A549 (cell line): ENCODE data around the gene TRIM56. TPM values are rescaled to one million over a fixed set of nuclear protein-coding genes. Genes with fewer than 3 reads are reported as not detected.

ENCODE experiments used
- ATAC-seq, 2 experiments: fragments of 200-7000 bp in 1 of 2; fragments of >200 bp in 1 of 2; cut with Nextera tagmentation in 1 of 2; cut with Tn5 transposase in 1 of 2; 3 replicates each; pipeline versions ENCODE4 v1.8.0 to v1.9.1; 2018 to 2020; ENCODE audit warnings: mild to moderate bottlenecking in 1 of 2, moderate library complexity in 1 of 2
- CTCF ChIA-PET: fragments of 300-600 bp; sonication (Branson Sonifier 250); formaldehyde crosslinking; extraction: SDS; loops from one replicate; lab custom pipeline; 2021; ENCODE audit warnings: antibody characterized with exemption, inconsistent platforms; lab: Yijun Ruan, JAX
- POLR2A ChIA-PET: fragments of 350-600 bp; formaldehyde crosslinking; extraction: SDS; loops from one replicate; lab custom pipeline; 2021; ENCODE audit warnings: antibody characterized with exemption, inconsistent platforms; lab: Yijun Ruan, JAX
- DNase-seq, 2 experiments: peaks; one replicate each; pipeline versions ENCODE4 v3.0.0 to v3.0.0-alpha.2; 2011 to 2016; ENCODE audit warnings: low read depth in 1 of 2, low spot score in 1 of 2
- FAIRE-seq: peaks from 2 replicates; lab custom pipeline; 2011; peaks lifted over from hg19 to GRCh38; lab: Jason Lieb, UNC
- H3K27ac ChIP-seq, 2 experiments: fragments of >200 bp; sonication (Bioruptor Twin); formaldehyde crosslinking; 3 replicates each; pipeline ENCODE4 v1.5.1; 2016 to 2017
- H3K4me1 ChIP-seq: fragments of >200 bp; sonication (Bioruptor Twin); formaldehyde crosslinking; 3 replicates; pipeline ENCODE4 v1.6.1; 2016
- H3K4me2 ChIP-seq: fragments of >200 bp; sonication (Bioruptor Twin); formaldehyde crosslinking; 3 replicates; pipeline ENCODE4 v1.6.1; 2016
- H3K4me3 ChIP-seq: fragments of >200 bp; sonication (Bioruptor Twin); formaldehyde crosslinking; 3 replicates; pipeline ENCODE4 v1.5.1; 2016
- H3K9me3 ChIP-seq: fragments of >200 bp; sonication (Bioruptor Twin); formaldehyde crosslinking; 3 replicates; pipeline ENCODE4 v1.6.1; 2016
- CEBPB ChIP-seq, 2 experiments: fragments of >200 bp in 1 of 2; sonication (Bioruptor Twin) in 1 of 2; formaldehyde crosslinking in 1 of 2; IDR thresholded peaks; 2 replicates each; pipeline ENCODE4 v1.6.1; 2012 to 2016
- CHD4 ChIP-seq: fragments of 200-600 bp; sonication (generic); IDR thresholded peaks from 2 replicates; pipeline ENCODE4 v1.6.1; 2016; ENCODE audit warnings: antibody characterized with exemption, mild to moderate bottlenecking, borderline replicate concordance
- EP300 ChIP-seq, 2 experiments: fragments of >200 bp; sonication (Bioruptor Twin); formaldehyde crosslinking; IDR thresholded peaks; 2 replicates in 1 of 2; 3 replicates in 1 of 2; pipeline ENCODE4 v1.6.1; 2016 to 2017
- FOSL2 ChIP-seq, 2 experiments: fragments of 450-650 bp in 1 of 2; fragments of >200 bp in 1 of 2; sonication (Bioruptor Twin) in 1 of 2; formaldehyde crosslinking; IDR thresholded peaks; 2 replicates each; pipeline versions ENCODE4 v1.5.0 to v1.6.1; 2016 to 2020; ENCODE audit warnings: mild to moderate bottlenecking in 1 of 2, moderate library complexity in 1 of 2
- HOXB13 ChIP-seq: fragments of 250-450 bp; sonication (Bioruptor Pico); IDR thresholded peaks from 2 replicates; pipeline ENCODE4 v1.5.0; 2020; ENCODE audit warnings: low read depth, mild to moderate bottlenecking, moderate library complexity
- HOXB5 ChIP-seq: fragments of 250-450 bp; sonication (Bioruptor Pico); IDR thresholded peaks from 2 replicates; pipeline ENCODE4 v1.5.0; 2020; ENCODE audit warnings: mild to moderate bottlenecking, moderate library complexity
- MAFK ChIP-seq: fragments of 450-650 bp; IDR thresholded peaks from 2 replicates; pipeline ENCODE4 v1.6.1; 2014; ENCODE audit not compliant: partially characterized antibody
- MYC ChIP-seq: IDR thresholded peaks from 2 replicates; pipeline ENCODE4 v1.6.1; 2012; ENCODE audit warnings: mild to moderate bottlenecking, inconsistent platforms, low read length, improper control_type of control experiment, borderline replicate concordance
- PHF8 ChIP-seq: fragments of 200-600 bp; sonication (generic); IDR thresholded peaks from 2 replicates; pipeline ENCODE4 v1.6.1; 2016; ENCODE audit warnings: low read depth, mild to moderate bottlenecking, antibody characterized with exemption, moderate library complexity, borderline replicate concordance
- POLR2A ChIP-seq: IDR thresholded peaks from 2 replicates; pipeline ENCODE4 v1.6.1; 2012; ENCODE audit warnings: mild to moderate bottlenecking, low read length
- RCOR1 ChIP-seq: fragments of 150-350 bp; IDR thresholded peaks from 2 replicates; pipeline ENCODE4 v1.6.1; 2014; ENCODE audit warnings: antibody characterized with exemption, low read length, low read depth
- RFX5 ChIP-seq: fragments of 450-650 bp; IDR thresholded peaks from 2 replicates; pipeline ENCODE4 v1.7.1; 2014; ENCODE audit warnings: antibody characterized with exemption, mild to moderate bottlenecking, moderate library complexity
- SMC3 ChIP-seq: fragments of >200 bp; sonication (Bioruptor Twin); formaldehyde crosslinking; IDR thresholded peaks from 3 replicates; pipeline ENCODE4 v1.6.1; 2018; ENCODE audit warnings: inconsistent platforms
- TFCP2L1 ChIP-seq: fragments of 250-450 bp; sonication (Bioruptor Pico); IDR thresholded peaks from 2 replicates; pipeline ENCODE4 v1.5.0; 2021; ENCODE audit warnings: mild to moderate bottlenecking
- TP53 ChIP-seq: fragments of 250-450 bp; sonication (Bioruptor Pico); IDR thresholded peaks from 2 replicates; pipeline ENCODE4 v1.5.0; 2021; ENCODE audit warnings: mild to moderate bottlenecking, moderate library complexity
- WGBS: methylation state at CpG from one replicate; pipeline ENCODE4 v1.1.6; 2017; ENCODE audit errors: missing lambda C conversion rate; 5-methylcytosine and 5-hydroxymethylcytosine counted together
- polyA plus RNA-seq, 4 experiments: library from polyadenylated mRNA; depleted of rRNA in 3 of 4; stranded (reverse); fragments of >200 nt; fragmentation: RNase III in 1 of 4; extraction: RNeasy Plus Mini Kit Qiagen cat#74134 plus additional on column Dnase treatment in 1 of 4; gene quantifications; 2 replicates in 3 of 4; 3 replicates in 1 of 4; pipeline ENCODE4 v1.2.3, GENCODE V29; 2011 to 2017
- TF ChIP-seq, protein P1 (sequence below): fragments of 250-450 bp; sonication (Bioruptor Pico); IDR thresholded peaks from 2 replicates; pipeline ENCODE4 v1.5.0; 2020; ENCODE audit warnings: low read depth, mild to moderate bottlenecking, moderate library complexity
- TF ChIP-seq, protein P2 (sequence below): IDR thresholded peaks from 2 replicates; pipeline ENCODE4 v1.6.1; 2012; ENCODE audit warnings: low read depth, borderline replicate concordance
- TF ChIP-seq, protein P3 (sequence below): IDR thresholded peaks from 2 replicates; pipeline ENCODE4 v1.6.1; 2012
- TF ChIP-seq, protein P4 (sequence below): fragments of >200 bp; sonication (Bioruptor Twin); formaldehyde crosslinking; IDR thresholded peaks from 3 replicates; pipeline ENCODE4 v1.5.1; 2016
- TF ChIP-seq, protein P5 (sequence below): fragments of >200 bp; sonication (Bioruptor Twin); formaldehyde crosslinking; IDR thresholded peaks from 3 replicates; pipeline ENCODE4 v1.6.1; 2016
- TF ChIP-seq, protein P6 (sequence below): fragments of 150-350 bp; IDR thresholded peaks from 2 replicates; pipeline ENCODE4 v1.6.1; 2014; ENCODE audit warnings: low read depth, mild to moderate bottlenecking, low read length

Gene TRIM56
- polyA plus RNA-seq, 2 of the 4 experiments (the other 2 are of a cell fraction): 3.9 to 16.5 TPM

DNA sequence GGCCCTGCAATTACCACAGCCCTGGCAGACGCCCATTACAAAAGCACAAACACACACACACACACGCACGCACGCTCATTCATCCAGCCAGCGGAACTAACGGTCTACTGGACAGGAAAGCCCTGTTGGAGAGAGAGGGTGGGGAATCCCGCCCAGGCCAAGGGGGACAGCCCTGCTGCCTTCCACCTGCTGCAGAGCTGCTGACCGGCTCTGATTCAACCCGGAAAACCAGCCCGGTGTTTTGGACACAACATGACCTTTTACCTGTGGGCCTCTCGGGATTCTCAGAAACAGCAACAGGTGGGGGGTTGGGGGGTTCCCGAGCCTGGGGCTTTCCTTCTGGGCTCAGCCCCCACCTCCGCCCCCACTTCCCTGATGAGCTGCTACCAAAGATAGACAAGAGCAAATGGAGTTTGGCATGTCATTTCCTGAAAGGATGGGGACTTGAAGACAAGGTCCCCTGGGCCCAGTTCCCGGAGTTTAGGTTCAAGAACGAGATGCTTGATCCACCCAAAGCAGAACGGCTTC, 23.1 kb downstream of the TRIM56 start:
- no peak overlapping the region for H3K4me3 ChIP-seq
- ATAC-seq: peak in 1 of 2 experiments; percentile 22; a peak in 4 of 6 replicates
- FAIRE-seq: no peak
- CTCF ChIA-PET: interaction anchor here (0.6 to 20.0 kb wide), 4 partner anchors 8 to 30 kb away, joined by 3 to 600 read pairs (median 6); partner anchors contain the start of gene SERPINE1
- peak overlapping the region; percentile 33; the same call in 1 of the 3 replicates for H3K4me2 ChIP-seq
- 62% methylated on average over 16 of the region's 16 CpGs for WGBS
- no peaks in the 10 kb centered on the region for H3K9me3 ChIP-seq
- DNase-seq: no peak
- peak overlapping the region; percentile 74 to 94 for H3K27ac ChIP-seq
- peaks cover 39% of the 10 kb centered on the region for H3K4me1 ChIP-seq
- TF ChIP-seq, protein P1, sequence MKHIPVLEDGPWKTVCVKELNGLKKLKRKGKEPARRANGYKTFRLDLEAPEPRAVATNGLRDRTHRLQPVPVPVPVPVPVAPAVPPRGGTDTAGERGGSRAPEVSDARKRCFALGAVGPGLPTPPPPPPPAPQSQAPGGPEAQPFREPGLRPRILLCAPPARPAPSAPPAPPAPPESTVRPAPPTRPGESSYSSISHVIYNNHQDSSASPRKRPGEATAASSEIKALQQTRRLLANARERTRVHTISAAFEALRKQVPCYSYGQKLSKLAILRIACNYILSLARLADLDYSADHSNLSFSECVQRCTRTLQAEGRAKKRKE: 0 out of 2 replicates have a peak, but pooled peaks have one; percentile 32
- TF ChIP-seq TP53 (CRISPR knock-in tag) (no peak), MAFK (no peak), HOXB5 (CRISPR knock-in tag) (peak; percentile 26; the same call in 1 of the 2 replicates)
- POLR2A ChIA-PET: interaction anchor here (0.7 to 1.7 kb wide), 4 partner anchors 8 to 18 kb away, joined by 3 to 14 read pairs (median 5); partner anchors contain the start of gene SERPINE1

DNA sequence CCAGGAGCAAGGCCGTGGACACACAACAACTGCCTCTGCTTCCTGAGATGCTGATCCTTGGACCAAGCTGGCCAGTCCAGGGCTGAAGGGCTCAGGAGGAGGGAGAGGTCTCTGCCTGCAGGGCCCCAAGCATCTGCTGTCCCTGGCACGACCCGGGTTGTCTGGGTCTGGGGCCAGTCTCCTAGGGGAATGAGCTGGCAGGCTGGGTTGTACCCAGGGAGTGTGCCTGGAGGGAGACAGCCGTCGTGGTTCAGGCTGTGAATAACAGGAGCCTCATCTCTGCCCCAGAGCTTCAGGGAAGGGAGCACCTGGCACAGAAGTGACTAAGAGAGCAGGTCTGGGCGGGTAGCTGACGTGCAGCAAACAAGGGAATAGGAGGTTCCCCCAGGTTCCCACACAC, 23.7 kb downstream of the TRIM56 start:
- CTCF ChIA-PET: interaction anchor here (0.6 to 20.0 kb wide), 6 partner anchors 9 to 207 kb away, joined by 3 to 600 read pairs (median 4); partner anchors contain the start of gene SERPINE1
- Histone ChIP-seq H3K27ac (peak overlapping the region; percentile 74 to 94), H3K4me2 (peak overlapping the region; percentile 33; the same call in 1 of the 3 replicates), H3K4me1 (peaks cover 36% of the 10 kb centered on the region), H3K4me3 (no peak overlapping the region), H3K9me3 (no peaks in the 10 kb centered on the region)
- DNase-seq: peak; percentile 53 to 67
- TF ChIP-seq RFX5 (no peak), RCOR1 (no peak), SMC3 (no peak), FOSL2 (IDR thresholded peaks at IDR 0.05) (no peak), FOSL2 (CRISPR knock-in tag; IDR thresholded peaks at IDR 0.05) (peak; percentile 68), CHD4 (no peak), TFCP2L1 (CRISPR knock-in tag) (no peak)
- TF ChIP-seq, protein P2, sequence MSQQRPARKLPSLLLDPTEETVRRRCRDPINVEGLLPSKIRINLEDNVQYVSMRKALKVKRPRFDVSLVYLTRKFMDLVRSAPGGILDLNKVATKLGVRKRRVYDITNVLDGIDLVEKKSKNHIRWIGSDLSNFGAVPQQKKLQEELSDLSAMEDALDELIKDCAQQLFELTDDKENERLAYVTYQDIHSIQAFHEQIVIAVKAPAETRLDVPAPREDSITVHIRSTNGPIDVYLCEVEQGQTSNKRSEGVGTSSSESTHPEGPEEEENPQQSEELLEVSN: 0 out of 2 replicates have a peak, but pooled peaks have one; percentile 30
- TF ChIP-seq, protein P3, sequence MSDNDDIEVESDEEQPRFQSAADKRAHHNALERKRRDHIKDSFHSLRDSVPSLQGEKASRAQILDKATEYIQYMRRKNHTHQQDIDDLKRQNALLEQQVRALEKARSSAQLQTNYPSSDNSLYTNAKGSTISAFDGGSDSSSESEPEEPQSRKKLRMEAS: 0 out of 2 replicates have a peak, but pooled peaks have one; percentile 49
- no peak for FAIRE-seq
- POLR2A ChIA-PET: interaction anchor here (0.5 to 1.7 kb wide), 5 partner anchors 8 to 29 kb away, joined by 3 to 14 read pairs (median 5); partner anchors contain the start of gene SERPINE1
- peak; percentile 78 to 85 for ATAC-seq
- WGBS: 44% methylated on average over 5 of the region's 7 CpGs

DNA sequence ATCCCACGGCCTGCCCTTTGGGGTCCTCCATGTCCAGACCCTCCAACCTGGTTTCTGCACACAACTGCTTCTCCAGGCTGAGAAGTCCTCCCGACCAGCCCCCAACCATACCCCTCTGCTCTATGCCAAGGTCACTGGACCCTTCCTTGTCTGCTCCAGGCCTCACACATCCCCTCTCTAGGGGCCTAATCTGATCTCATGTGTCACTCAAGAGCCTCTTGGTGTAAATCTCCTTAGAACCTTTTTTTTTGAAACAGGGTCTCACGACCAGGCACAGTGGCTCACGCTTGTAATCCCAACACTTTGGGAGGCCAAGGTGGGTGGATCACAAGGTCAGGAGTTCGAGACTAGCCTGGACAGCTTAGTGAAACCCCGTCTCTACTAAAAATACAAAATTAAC, 24.1 kb downstream of the TRIM56 start:
- POLR2A ChIA-PET: interaction anchor here (0.5 to 1.7 kb wide), 5 partner anchors 8 to 29 kb away, joined by 3 to 14 read pairs (median 5); partner anchors contain the start of gene SERPINE1
- ATAC-seq: peak in 1 of 2 experiments; percentile 23; a peak in 3 of 6 replicates

DNA sequence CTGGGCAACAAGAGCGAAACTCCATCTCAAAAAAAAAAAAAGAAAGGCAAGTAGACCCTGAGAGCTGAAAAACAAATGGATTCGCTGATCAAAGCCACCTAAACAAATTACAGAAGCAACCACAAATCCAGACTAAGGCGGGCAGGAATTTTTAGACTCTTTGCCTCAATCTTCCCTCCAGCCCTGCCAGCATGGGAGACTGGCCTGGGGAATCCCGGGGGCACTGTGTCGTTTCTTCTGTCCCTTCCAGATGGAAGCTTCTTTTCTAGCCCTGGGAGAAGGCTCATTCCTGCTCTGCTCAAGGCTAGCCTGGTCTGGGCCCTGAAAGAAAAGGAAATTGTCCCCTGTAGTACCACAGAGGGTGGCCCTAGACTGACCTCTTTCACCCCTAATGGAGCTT, 26.0 kb downstream of the TRIM56 start:
- Histone ChIP-seq H3K4me1 (peaks cover 34% of the 10 kb centered on the region), H3K9me3 (no peaks in the 10 kb centered on the region), H3K4me2 (no peak overlapping the region), H3K4me3 (no peak overlapping the region), H3K27ac (peak overlapping the region; percentile 94 to 95; a peak in 5 of 6 replicates)
- POLR2A ChIA-PET: interaction anchor here (1.0 to 1.2 kb wide), 3 partner anchors 10 to 15 kb away, joined by 4 to 5 read pairs (median 5); partner anchors contain the start of gene SERPINE1
- FAIRE-seq: no peak
- CTCF ChIA-PET: interaction anchor here (1.0 to 20.0 kb wide), 6 partner anchors 8 to 81 kb away, joined by 3 to 600 read pairs (median 6); partner anchors contain the start of gene SERPINE1
- no peak for ATAC-seq
- WGBS: 86% methylated on average over 5 of the region's 5 CpGs
- DNase-seq: no peak
- no peak for TF ChIP-seq POLR2A
- TF ChIP-seq, protein P4, sequence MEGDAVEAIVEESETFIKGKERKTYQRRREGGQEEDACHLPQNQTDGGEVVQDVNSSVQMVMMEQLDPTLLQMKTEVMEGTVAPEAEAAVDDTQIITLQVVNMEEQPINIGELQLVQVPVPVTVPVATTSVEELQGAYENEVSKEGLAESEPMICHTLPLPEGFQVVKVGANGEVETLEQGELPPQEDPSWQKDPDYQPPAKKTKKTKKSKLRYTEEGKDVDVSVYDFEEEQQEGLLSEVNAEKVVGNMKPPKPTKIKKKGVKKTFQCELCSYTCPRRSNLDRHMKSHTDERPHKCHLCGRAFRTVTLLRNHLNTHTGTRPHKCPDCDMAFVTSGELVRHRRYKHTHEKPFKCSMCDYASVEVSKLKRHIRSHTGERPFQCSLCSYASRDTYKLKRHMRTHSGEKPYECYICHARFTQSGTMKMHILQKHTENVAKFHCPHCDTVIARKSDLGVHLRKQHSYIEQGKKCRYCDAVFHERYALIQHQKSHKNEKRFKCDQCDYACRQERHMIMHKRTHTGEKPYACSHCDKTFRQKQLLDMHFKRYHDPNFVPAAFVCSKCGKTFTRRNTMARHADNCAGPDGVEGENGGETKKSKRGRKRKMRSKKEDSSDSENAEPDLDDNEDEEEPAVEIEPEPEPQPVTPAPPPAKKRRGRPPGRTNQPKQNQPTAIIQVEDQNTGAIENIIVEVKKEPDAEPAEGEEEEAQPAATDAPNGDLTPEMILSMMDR: no peak
- TF ChIP-seq, protein P5, sequence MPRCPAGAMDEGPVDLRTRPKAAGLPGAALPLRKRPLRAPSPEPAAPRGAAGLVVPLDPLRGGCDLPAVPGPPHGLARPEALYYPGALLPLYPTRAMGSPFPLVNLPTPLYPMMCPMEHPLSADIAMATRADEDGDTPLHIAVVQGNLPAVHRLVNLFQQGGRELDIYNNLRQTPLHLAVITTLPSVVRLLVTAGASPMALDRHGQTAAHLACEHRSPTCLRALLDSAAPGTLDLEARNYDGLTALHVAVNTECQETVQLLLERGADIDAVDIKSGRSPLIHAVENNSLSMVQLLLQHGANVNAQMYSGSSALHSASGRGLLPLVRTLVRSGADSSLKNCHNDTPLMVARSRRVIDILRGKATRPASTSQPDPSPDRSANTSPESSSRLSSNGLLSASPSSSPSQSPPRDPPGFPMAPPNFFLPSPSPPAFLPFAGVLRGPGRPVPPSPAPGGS: no peak
- no peak for TF ChIP-seq CEBPB (IDR thresholded peaks at IDR 0.05)
- TF ChIP-seq MYC: no peak
- TF ChIP-seq, protein P1: no peak
- TF ChIP-seq, protein P6, sequence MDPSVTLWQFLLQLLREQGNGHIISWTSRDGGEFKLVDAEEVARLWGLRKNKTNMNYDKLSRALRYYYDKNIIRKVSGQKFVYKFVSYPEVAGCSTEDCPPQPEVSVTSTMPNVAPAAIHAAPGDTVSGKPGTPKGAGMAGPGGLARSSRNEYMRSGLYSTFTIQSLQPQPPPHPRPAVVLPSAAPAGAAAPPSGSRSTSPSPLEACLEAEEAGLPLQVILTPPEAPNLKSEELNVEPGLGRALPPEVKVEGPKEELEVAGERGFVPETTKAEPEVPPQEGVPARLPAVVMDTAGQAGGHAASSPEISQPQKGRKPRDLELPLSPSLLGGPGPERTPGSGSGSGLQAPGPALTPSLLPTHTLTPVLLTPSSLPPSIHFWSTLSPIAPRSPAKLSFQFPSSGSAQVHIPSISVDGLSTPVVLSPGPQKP: no peak
- TF ChIP-seq EP300 (IDR thresholded peaks at IDR 0.05): no peak
- TF ChIP-seq HOXB13 (CRISPR knock-in tag): no peak

More for the DNA sequence above, 24.1 kb downstream of the TRIM56 start:
- Histone ChIP-seq H3K27ac (peak overlapping the region; percentile 74 to 94), H3K4me1 (peaks cover 36% of the 10 kb centered on the region), H3K4me2 (peak overlapping the region; percentile 33; the same call in 1 of the 3 replicates), H3K4me3 (no peak overlapping the region), H3K9me3 (no peaks in the 10 kb centered on the region)
- CTCF ChIA-PET: interaction anchor here (0.6 to 20.0 kb wide), 4 partner anchors 9 to 206 kb away, joined by 3 to 600 read pairs (median 6); partner anchors contain the start of gene SERPINE1
- no peak for DNase-seq
- FAIRE-seq: no peak
- WGBS: 83% methylated on average over 6 of the region's 6 CpGs
- TF ChIP-seq PHF8: no peak
- TF ChIP-seq, all 56 proteins: peak for 0
